KOPT-K1 (cell line): ENCODE results near the gene SERAC1.
"Not testable (repeated sequence)": the region's sequence is repeated elsewhere in the genome, so short reads cannot be mapped to it uniquely, and the experiment has no call there.

Experiments used
- H3K27ac ChIP-seq: fragments of 200-600 bp; sonication (generic); 2 replicates; pipeline ENCODE4 v1.5.1; 2016; ENCODE audit warnings: antibody characterized with exemption, mild to moderate bottlenecking, low read depth, low read length; ENCODE audit not compliant: poor library complexity, severe bottlenecking
- H3K36me3 ChIP-seq: fragments of 200-600 bp; sonication (generic); 2 replicates; pipeline ENCODE4 v1.5.1; 2017; ENCODE audit warnings: antibody characterized with exemption, mild to moderate bottlenecking, low read length, moderate library complexity; ENCODE audit not compliant: insufficient read depth
- H3K9me3 ChIP-seq: fragments of 200-600 bp; sonication (generic); 2 replicates; pipeline ENCODE4 v1.5.1; 2017; ENCODE audit warnings: antibody characterized with exemption, low read length, mild to moderate bottlenecking; ENCODE audit not compliant: insufficient read depth, poor library complexity, severe bottlenecking

Gene SERAC1

GRCh38 chr6:158185729-158186456 lies 17.8 kb upstream of the SERAC1 start:
- H3K27ac ChIP-seq = no peak overlapping the region
- no peaks in the 10 kb centered on the region for H3K9me3 ChIP-seq
- H3K36me3 ChIP-seq = no peaks in the 10 kb centered on the region

- H3K9me3 ChIP-seq = no peaks in the 10 kb centered on the region
- H3K27ac ChIP-seq = no peak overlapping the region
- H3K36me3 ChIP-seq = no peaks in the 10 kb centered on the region
These were observed 16.5 kb upstream of the SERAC1 start for GRCh38 chr6:158184608-158185007.

GRCh38 chr6:158183174-158183972 lies 15.3 kb upstream of the SERAC1 start:
- H3K9me3 ChIP-seq, H3K27ac ChIP-seq, H3K36me3 ChIP-seq: not testable (repeated sequence)

GRCh38 chr6:158177712-158178111 lies 9.7 kb upstream of the SERAC1 start:
- H3K27ac ChIP-seq, H3K9me3 ChIP-seq, H3K36me3 ChIP-seq: not testable (repeated sequence)

- Histone ChIP-seq H3K27ac (no peak overlapping the region), H3K36me3 (no peaks in the 10 kb centered on the region), H3K9me3 (no peaks in the 10 kb centered on the region)
These were observed 7.0 kb upstream of the SERAC1 start for GRCh38 chr6:158175111-158175510.

GRCh38 chr6:158174514-158174913 lies 6.5 kb upstream of the SERAC1 start:
- H3K9me3 ChIP-seq = no peaks in the 10 kb centered on the region
- H3K27ac ChIP-seq = no peak overlapping the region
- no peaks in the 10 kb centered on the region for H3K36me3 ChIP-seq

GRCh38 chr6:158174024-158174423 lies 6.0 kb upstream of the SERAC1 start:
- Histone ChIP-seq H3K36me3 (no peaks in the 10 kb centered on the region), H3K9me3 (no peaks in the 10 kb centered on the region), H3K27ac (no peak overlapping the region)

- no peak overlapping the region for H3K27ac ChIP-seq
- H3K36me3 ChIP-seq = no peaks in the 10 kb centered on the region
These were observed 3.9 kb upstream of the SERAC1 start for GRCh38 chr6:158172001-158172400.

GRCh38 chr6:158170656-158171081 lies 2.6 kb upstream of the SERAC1 start:
- Histone ChIP-seq H3K27ac (no peak overlapping the region), H3K36me3 (no peaks in the 10 kb centered on the region)

More at GRCh38 chr6:158172001-158172400, 3.9 kb upstream of the SERAC1 start:
- H3K9me3 ChIP-seq = no peaks in the 10 kb centered on the region

GRCh38 chr6:158169634-158170033 lies 1.6 kb upstream of the SERAC1 start:
- H3K27ac ChIP-seq, H3K9me3 ChIP-seq, H3K36me3 ChIP-seq: not testable (repeated sequence)

More at GRCh38 chr6:158170656-158171081, 2.6 kb upstream of the SERAC1 start:
- no peaks in the 10 kb centered on the region for H3K9me3 ChIP-seq

- Histone ChIP-seq H3K9me3 (no peaks in the 10 kb centered on the region), H3K36me3 (no peaks in the 10 kb centered on the region), H3K27ac (no peak overlapping the region)
These were observed 2.1 kb downstream of the SERAC1 start for GRCh38 chr6:158165919-158166416.

GRCh38 chr6:158164579-158165170 lies 3.4 kb downstream of the SERAC1 start:
- Histone ChIP-seq H3K9me3 (no peaks in the 10 kb centered on the region), H3K36me3 (no peaks in the 10 kb centered on the region), H3K27ac (no peak overlapping the region)

- H3K9me3 ChIP-seq = no peaks in the 10 kb centered on the region
- H3K36me3 ChIP-seq = peaks cover 9% of the 10 kb centered on the region; the same call in 1 of the 2 replicates
- no peak overlapping the region for H3K27ac ChIP-seq
These were observed 6.4 kb downstream of the SERAC1 start for GRCh38 chr6:158161566-158162254.

GRCh38 chr6:158160932-158161539 lies 7.0 kb downstream of the SERAC1 start:
- Histone ChIP-seq H3K36me3 (peaks cover 9% of the 10 kb centered on the region; the same call in 1 of the 2 replicates), H3K27ac (no peak overlapping the region), H3K9me3 (no peaks in the 10 kb centered on the region)
